VCaP (cell line): ENCODE data around the gene ARL16.

ENCODE experiments used
- H3K27ac ChIP-seq: fragments of 450-650 bp; 2 replicates; pipeline ENCODE4 v1.5.1; 2017
- TF ChIP-seq, protein P1 (sequence below): fragments of 450-650 bp; conservative IDR thresholded peaks from 2 replicates; pipeline ENCODE4 v1.5.1; 2017; ENCODE audit warnings: mild to moderate bottlenecking, moderate library complexity

ARL16 gene

DNA sequence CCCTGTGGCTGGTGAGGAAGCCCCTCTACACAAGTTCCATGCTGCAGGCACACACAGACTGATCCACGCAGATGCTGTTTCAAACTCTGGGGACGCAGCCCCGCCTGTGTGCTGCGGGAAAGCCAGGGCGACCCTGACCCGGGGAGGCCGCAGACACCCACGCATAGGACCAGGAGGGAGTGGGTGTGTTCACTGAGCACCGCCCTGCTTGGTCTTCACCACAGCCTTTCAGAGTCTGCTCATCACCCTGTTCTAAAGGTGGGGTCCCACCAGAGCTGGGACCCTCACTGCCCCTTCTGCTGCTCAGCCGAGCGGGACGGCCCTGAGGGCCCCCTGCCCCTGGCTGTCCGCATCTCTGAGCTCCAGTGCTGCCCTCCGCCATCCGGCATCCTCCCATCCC, 39.1 kb downstream of the ARL16 start:
- TF ChIP-seq, protein P1, sequence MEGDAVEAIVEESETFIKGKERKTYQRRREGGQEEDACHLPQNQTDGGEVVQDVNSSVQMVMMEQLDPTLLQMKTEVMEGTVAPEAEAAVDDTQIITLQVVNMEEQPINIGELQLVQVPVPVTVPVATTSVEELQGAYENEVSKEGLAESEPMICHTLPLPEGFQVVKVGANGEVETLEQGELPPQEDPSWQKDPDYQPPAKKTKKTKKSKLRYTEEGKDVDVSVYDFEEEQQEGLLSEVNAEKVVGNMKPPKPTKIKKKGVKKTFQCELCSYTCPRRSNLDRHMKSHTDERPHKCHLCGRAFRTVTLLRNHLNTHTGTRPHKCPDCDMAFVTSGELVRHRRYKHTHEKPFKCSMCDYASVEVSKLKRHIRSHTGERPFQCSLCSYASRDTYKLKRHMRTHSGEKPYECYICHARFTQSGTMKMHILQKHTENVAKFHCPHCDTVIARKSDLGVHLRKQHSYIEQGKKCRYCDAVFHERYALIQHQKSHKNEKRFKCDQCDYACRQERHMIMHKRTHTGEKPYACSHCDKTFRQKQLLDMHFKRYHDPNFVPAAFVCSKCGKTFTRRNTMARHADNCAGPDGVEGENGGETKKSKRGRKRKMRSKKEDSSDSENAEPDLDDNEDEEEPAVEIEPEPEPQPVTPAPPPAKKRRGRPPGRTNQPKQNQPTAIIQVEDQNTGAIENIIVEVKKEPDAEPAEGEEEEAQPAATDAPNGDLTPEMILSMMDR = no peak
- H3K27ac ChIP-seq = no peak overlapping the region

DNA sequence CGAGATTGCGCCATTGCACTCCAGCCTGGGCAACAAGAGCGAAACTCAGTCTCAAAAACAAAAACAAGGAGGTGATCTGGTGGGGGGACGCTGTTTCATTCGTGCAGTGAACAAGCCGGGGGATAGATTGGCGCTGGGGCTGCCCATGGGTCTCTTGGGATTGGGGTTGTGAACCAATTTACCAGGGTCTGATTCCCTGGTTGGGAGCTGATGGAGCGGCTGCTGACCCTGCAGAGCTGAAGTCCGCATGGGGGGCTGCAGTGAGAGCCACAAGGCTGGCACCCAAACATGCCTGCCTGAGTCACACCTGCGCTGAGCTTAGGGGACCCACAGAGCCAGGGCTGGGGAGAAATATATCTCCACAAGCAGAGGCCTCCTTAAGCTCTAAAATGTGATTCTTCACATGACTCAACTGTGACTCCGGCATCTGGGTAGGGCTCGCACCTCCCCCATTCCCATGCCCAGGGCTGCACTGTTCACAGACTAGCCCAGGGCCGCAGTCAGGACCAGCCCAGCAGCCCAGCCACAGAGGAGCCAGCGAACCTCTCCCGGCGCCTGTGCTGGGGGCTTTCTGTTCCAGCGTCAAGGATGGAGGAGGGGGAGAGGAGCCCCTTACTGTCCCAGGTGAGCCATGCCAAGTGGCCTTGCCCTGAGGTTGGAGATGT, 41.6 kb downstream of the ARL16 start:
- TF ChIP-seq, protein P1 = no peak

DNA sequence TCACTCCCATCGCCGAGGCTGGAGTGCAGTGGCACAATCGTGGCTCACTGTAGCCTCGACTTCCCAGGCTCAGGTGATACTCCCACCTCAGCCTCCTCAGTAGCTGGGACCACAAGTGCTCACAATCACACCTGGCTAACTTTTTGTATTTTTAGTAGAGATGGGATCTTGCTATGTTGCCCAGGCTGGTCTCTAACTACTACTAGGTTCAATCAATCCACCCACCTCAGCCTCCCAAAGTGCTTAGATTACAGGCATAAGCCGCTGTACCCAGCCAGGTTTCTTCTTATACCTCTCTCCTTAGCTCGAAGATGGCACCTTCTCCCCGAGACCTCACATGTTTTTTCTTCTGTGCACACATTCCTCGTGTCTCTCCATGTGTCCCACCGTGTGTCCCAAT, 43.6 kb downstream of the ARL16 start:
- H3K27ac ChIP-seq = no peak overlapping the region
- TF ChIP-seq, protein P1 = no peak

More for the DNA sequence above, 41.6 kb downstream of the ARL16 start:
- no peak overlapping the region for H3K27ac ChIP-seq

DNA sequence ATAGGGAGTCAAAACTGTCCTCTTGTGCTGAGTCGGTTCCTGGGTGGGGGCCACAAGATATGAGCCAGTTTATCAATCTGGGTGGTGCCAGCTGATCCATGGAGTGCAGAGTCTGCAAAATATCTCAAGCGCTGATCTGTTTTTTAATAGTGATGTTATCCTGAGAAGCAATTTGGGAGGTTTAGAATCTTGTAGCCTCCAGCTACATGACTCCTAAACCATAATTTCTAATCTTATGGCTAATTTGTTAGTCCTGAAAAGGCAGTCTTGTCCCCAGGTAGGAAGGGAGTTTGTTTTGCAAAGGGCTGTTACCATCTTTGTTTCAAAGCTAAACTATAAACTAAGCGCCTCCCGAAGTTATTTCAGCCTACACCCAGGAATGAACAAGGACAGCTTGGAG, 44.9 kb downstream of the ARL16 start:
- no peak overlapping the region for H3K27ac ChIP-seq
- TF ChIP-seq, protein P1 = no peak

DNA sequence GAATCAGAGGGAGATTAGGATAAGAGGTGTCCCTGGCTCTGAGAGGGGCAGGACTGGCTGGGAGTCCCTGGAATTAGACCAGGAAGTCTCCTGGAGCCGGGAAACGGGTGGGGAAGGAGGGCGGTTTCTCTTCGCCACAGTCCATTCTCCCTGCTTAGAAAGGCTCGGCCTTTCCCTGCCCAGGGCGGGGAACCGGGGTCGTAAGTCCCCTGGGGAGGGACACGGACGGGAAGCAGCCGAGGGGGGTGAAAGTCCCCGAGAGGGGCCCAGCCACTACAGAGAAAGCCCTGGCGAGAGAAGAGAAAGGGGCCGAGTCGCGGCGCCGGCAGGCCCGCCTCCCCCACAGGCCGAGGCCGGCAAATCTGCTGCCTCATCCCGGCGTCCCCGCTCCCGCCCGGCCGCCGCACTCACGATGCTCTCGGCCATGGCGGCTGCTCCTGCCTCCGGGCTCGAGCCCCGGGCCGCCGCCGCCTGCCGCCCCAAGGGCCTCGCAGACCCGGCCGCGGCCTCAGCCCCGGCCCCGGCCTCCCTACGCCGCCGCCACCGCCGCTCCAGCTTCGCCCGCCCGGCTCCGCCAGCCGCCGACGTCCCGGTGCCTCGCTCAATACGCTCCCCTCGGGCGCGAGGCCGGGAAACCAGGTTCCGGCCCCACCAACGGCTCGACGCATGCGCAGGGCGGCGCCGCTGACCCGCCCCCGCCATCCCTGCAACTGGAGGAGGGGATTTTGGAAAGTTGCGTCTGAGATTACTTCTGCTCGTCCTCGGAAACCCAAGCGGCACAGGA, 46.9 kb downstream of the ARL16 start, which contains the start of the genes NPLOC4 and TSPAN10:
NPLOC4 (minus strand) TSS at position 608 of the 784 bp plus-strand sequence; CDS start at position 426, 182 bp downstream.
TSPAN10 (plus strand) TSS at position 692 of the 784 bp plus-strand sequence. CDS start 5,217 bp downstream, outside the sequence.
- TF ChIP-seq, protein P1 = no peak
- H3K27ac ChIP-seq = peak within 1 kb of the TSS; percentile 93

DNA sequence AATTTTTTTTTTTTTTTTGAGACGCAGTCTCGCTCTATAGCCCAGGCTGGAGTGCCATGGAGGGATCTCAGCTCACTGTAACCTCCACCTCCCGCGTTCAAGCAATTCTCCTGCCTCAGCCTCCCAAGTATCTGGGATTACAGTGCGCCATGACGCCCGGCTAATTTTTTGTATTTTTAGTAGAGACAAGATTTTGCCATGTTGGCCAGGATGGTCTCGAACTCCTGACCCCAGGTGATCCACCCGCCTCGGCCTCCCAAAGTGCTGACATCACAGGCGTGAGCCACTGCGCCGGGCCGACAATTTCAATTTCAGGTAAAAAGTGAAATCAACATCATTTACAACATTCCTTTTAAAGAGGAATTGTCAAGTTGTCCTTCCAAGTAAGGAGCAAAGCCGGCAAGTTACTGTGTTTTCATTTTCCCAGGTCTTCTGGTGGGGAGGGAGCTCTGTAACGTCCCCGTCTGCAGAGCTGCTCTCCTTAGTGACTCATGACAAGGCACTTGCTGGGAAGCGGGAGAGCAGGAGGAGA, 47.6 kb downstream of the ARL16 start:
- peak overlapping the region; percentile 93 for H3K27ac ChIP-seq
- TF ChIP-seq, protein P1 = no peak

DNA sequence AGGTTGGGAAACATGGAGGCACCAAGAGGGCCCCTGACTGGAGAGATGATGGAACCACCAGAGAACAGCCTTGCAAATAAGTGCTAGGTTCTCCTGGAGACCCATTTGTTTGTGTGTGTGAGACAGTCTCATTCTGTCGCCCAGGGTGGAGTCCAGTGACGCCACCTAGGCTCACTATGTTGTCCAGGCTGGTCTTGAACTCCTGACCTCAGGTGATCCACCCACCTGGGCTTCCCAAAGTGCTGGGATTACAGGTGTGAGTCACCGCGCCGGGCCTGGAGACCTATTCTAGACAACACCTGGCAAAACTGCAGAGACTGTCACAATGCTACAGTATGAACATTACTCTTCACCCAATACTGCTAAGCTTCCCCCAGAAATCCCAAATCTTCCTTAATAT, 48.2 kb downstream of the ARL16 start:
- peak overlapping the region; percentile 93 for H3K27ac ChIP-seq
- TF ChIP-seq, protein P1 = no peak
